ENCODE measurements around the gene CCT2. TPM values are rescaled to one million over a fixed set of nuclear protein-coding genes. Genes with fewer than 3 reads are reported as not detected.

CCT2 gene
- polyA plus RNA-seq, 2 donors: 50.5 to 96.1 TPM

DNA sequence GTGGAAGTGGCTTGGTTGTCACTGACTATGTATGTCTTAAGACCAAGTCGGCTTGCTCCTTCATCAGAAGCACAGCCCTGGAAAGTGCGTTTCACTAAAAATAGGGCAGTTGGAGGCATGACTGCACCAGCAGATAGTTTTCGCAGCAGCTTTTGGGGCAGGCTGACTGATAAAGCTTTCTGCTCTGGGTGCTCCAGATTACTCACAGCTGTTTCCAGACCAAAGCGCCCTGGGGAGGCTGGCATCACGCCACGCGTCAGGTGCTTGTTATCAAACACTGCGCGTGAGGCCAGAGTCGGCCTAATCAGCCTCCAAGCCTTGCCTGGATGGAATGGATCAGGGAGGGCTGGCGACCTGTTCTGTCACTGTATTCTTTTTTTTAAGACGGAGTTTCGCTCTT is 38.7 kb downstream of the CCT2 start:
- H3K4me3 ChIP-seq (ENCODE audit: low read depth in 1 of 2, low read length in 2 of 2): no peak overlapping the region
- H3K4me1 ChIP-seq (ENCODE audit: control insufficient read depth in 2 of 2, insufficient read depth in 2 of 2, low read length in 1 of 2): no peaks in the 10 kb centered on the region
- H3K36me3 ChIP-seq (ENCODE audit: control insufficient read depth in 2 of 2, insufficient read depth in 2 of 2, low read length in 1 of 2): no peaks in the 10 kb centered on the region
- H3K27me3 ChIP-seq (ENCODE audit: control insufficient read depth in 1 of 2, insufficient read depth in 2 of 2, low read length in 2 of 2): no peaks in the 10 kb centered on the region
- WGBS, 2 donors: 72 to 81% methylated on average over 13 of the region's 13 CpGs
- H3K27ac ChIP-seq (ENCODE audit: low read depth in 2 of 2, low read length in 1 of 2): no peak overlapping the region
- H3K9me3 ChIP-seq (ENCODE audit: control insufficient read depth in 2 of 2, insufficient read depth in 1 of 2, low read depth in 1 of 2, low read length in 1 of 2): no peaks in the 10 kb centered on the region

DNA sequence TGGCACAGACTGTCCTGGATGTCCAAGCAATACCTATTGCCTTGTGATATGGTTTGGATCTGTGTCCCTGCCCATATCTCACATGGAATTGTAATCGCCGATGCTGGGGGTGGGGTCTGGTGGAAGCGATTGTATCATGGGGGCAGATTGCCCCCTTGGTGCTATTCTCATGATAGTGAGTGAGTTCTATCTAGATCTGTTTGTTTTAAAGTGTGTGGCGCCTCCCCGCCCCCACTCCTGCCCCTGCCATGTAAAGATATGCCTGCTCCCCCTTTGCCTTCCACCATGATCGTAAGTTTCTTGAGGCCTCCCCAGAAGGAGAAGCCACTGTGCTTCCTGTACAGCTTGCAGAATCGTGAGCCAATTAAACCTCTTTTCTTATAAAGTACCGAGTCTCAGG is 42.2 kb downstream of the CCT2 start:
- no peaks in the 10 kb centered on the region for H3K9me3 ChIP-seq (ENCODE audit: control insufficient read depth in 2 of 2, insufficient read depth in 1 of 2, low read depth in 1 of 2, low read length in 1 of 2)
- H3K36me3 ChIP-seq (ENCODE audit: control insufficient read depth in 2 of 2, insufficient read depth in 2 of 2, low read length in 1 of 2): no peaks in the 10 kb centered on the region
- H3K27me3 ChIP-seq (ENCODE audit: control insufficient read depth in 1 of 2, insufficient read depth in 2 of 2, low read length in 2 of 2): no peaks in the 10 kb centered on the region
- 75 to 90% methylated on average over 8 of the region's 8 CpGs for WGBS, 2 donors
- no peak overlapping the region for H3K4me3 ChIP-seq (ENCODE audit: low read depth in 1 of 2, low read length in 2 of 2)
- no peak overlapping the region for H3K27ac ChIP-seq (ENCODE audit: low read depth in 2 of 2, low read length in 1 of 2)
- no peaks in the 10 kb centered on the region for H3K4me1 ChIP-seq (ENCODE audit: control insufficient read depth in 2 of 2, insufficient read depth in 2 of 2, low read length in 1 of 2)

DNA sequence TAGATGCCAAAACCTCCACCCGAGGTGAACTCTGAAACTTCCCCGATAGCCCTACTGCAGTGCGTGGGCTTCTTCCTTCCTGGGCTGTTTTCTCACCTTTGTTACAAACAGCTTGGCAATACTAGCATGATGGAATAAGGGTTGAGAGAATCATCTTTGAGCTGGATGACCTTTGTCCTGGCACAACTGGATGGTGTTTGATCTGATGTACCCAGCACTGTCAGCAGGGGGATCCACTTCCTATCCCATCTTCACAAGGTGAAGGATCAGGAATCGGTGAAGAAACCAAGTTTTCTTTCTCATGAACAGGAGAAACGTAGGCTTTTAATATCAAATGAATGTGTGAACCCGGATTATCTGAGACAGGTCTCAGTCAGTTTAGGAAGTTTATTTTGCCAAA is 44.9 kb downstream of the CCT2 start:
- Histone ChIP-seq H3K4me1 (ENCODE audit: control insufficient read depth in 2 of 2, insufficient read depth in 2 of 2, low read length in 1 of 2) (no peaks in the 10 kb centered on the region), H3K4me3 (ENCODE audit: low read depth in 1 of 2, low read length in 2 of 2) (no peak overlapping the region), H3K27ac (ENCODE audit: low read depth in 2 of 2, low read length in 1 of 2) (no peak overlapping the region), H3K36me3 (ENCODE audit: control insufficient read depth in 2 of 2, insufficient read depth in 2 of 2, low read length in 1 of 2) (no peaks in the 10 kb centered on the region), H3K9me3 (ENCODE audit: control insufficient read depth in 2 of 2, insufficient read depth in 1 of 2, low read depth in 1 of 2, low read length in 1 of 2) (no peaks in the 10 kb centered on the region), H3K27me3 (ENCODE audit: control insufficient read depth in 1 of 2, insufficient read depth in 2 of 2, low read length in 2 of 2) (no peaks in the 10 kb centered on the region)
- WGBS, 2 donors: 74 to 85% methylated on average over 6 of the region's 6 CpGs

DNA sequence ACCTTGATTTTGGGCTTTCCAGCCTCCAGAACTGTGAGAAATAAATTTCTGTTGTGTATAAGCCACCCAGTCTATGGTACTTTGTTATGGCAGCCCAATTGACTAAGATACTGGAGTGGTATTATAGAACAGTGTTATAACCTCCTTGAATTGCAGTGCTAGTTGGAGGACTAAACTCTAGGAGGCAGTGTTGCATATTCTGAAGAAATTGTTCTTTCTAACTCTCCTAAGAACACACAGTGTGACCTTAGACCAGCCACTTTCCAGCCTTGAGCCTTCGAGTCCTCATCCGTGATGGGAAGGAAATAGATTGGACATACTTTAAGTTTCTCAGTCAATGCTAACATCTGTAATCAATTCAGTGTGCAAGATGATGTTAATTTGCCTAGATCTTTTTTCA is 47.8 kb downstream of the CCT2 start:
- Histone ChIP-seq H3K4me3 (ENCODE audit: low read depth in 1 of 2, low read length in 2 of 2) (no peak overlapping the region), H3K36me3 (ENCODE audit: control insufficient read depth in 2 of 2, insufficient read depth in 2 of 2, low read length in 1 of 2) (no peaks in the 10 kb centered on the region), H3K4me1 (ENCODE audit: control insufficient read depth in 2 of 2, insufficient read depth in 2 of 2, low read length in 1 of 2) (no peaks in the 10 kb centered on the region), H3K9me3 (ENCODE audit: control insufficient read depth in 2 of 2, insufficient read depth in 1 of 2, low read depth in 1 of 2, low read length in 1 of 2) (no peaks in the 10 kb centered on the region), H3K27me3 (ENCODE audit: control insufficient read depth in 1 of 2, insufficient read depth in 2 of 2, low read length in 2 of 2) (no peaks in the 10 kb centered on the region), H3K27ac (ENCODE audit: low read depth in 2 of 2, low read length in 1 of 2) (no peak overlapping the region)
- WGBS, 2 donors: 92 to 97% methylated on average over 2 of the region's 2 CpGs

DNA sequence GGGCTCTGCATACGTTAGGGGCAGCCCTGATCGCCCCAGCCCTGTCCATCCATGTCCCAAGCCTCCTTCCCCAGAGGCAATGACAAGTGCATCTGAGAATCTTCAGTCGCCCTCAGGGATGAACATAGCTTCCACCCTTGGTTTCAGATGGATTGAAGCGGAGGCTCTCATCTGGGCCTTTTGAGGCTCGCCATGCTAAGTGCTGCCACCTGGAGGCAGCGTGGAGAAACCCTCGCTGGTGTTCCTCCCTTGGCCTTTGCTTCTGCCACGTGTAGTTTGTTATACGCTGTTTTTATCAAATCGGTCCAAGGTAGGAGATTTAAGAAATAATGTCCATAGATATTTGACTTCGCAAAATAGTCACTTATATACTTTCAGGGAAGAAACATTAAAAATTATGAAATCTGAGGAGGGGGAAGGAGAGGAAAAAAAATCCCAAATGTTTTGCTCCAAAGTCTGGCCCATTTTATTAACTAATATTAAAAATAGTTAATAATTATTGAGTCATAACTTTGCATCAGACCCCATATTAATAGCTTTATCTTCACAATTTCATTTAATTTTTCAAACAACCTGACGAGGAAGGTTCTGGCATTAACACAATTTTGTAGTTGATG is 54.2 kb downstream of the CCT2 start:
- Histone ChIP-seq H3K9me3 (ENCODE audit: control insufficient read depth in 2 of 2, insufficient read depth in 1 of 2, low read depth in 1 of 2, low read length in 1 of 2) (no peaks in the 10 kb centered on the region), H3K27me3 (ENCODE audit: control insufficient read depth in 1 of 2, insufficient read depth in 2 of 2, low read length in 2 of 2) (no peaks in the 10 kb centered on the region), H3K27ac (ENCODE audit: low read depth in 2 of 2, low read length in 1 of 2) (no peak overlapping the region), H3K4me3 (ENCODE audit: low read depth in 1 of 2, low read length in 2 of 2) (no peak overlapping the region), H3K36me3 (ENCODE audit: control insufficient read depth in 2 of 2, insufficient read depth in 2 of 2, low read length in 1 of 2) (no peaks in the 10 kb centered on the region), H3K4me1 (ENCODE audit: control insufficient read depth in 2 of 2, insufficient read depth in 2 of 2, low read length in 1 of 2) (no peaks in the 10 kb centered on the region)
- 28 to 31% methylated on average over 12 of the region's 12 CpGs for WGBS, 2 donors

DNA sequence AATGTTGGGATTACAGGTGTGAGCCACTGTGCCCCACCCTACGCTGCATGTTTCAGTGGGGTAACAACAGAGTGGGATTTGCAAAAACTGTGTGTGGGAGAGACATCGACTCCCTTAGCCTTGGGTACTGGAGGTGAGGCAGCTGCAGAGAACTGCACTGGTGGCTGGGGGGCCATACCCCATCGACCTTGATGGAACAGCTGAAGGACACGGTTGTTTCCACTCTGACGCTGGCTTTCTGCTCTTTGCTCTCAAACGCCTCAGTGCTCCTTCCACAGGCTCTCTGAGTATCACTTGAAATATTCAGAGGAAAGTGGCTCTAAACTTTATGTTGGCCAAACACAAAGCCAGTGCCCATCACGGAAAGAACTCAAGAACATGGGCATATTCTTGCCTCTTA is 56.3 kb downstream of the CCT2 start:
- no peaks in the 10 kb centered on the region for H3K36me3 ChIP-seq (ENCODE audit: control insufficient read depth in 2 of 2, insufficient read depth in 2 of 2, low read length in 1 of 2)
- WGBS, 2 donors: 88 to 90% methylated on average over 7 of the region's 7 CpGs

DNA sequence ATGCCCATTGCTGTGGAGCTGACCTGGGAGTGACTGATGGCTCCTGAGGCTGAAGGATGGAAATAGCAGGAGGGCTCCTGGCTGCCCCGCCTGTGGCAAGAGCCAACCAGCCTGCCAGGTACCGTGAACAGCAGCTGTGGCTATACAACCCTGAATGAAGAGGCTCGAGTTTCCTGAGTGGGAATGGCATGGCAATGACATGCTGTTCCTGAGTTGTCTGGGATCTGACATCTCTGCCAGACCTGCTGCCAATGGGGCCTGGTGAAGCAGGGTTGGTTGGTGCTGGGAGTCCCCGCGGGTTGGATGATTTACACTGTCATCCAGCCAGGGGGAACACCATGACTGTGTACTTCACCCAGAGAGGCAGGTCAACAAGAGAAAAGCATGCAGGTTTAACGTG is 57.3 kb downstream of the CCT2 start:
- 78 to 86% methylated on average over 6 of the region's 6 CpGs for WGBS, 2 donors
- H3K4me1 ChIP-seq (ENCODE audit: control insufficient read depth in 2 of 2, insufficient read depth in 2 of 2, low read length in 1 of 2): no peaks in the 10 kb centered on the region
- no peaks in the 10 kb centered on the region for H3K27me3 ChIP-seq (ENCODE audit: control insufficient read depth in 1 of 2, insufficient read depth in 2 of 2, low read length in 2 of 2)
- H3K27ac ChIP-seq (ENCODE audit: low read depth in 2 of 2, low read length in 1 of 2): no peak overlapping the region
- H3K9me3 ChIP-seq (ENCODE audit: control insufficient read depth in 2 of 2, insufficient read depth in 1 of 2, low read depth in 1 of 2, low read length in 1 of 2): no peaks in the 10 kb centered on the region
- H3K4me3 ChIP-seq (ENCODE audit: low read depth in 1 of 2, low read length in 2 of 2): no peak overlapping the region
- H3K36me3 ChIP-seq (ENCODE audit: control insufficient read depth in 2 of 2, insufficient read depth in 2 of 2, low read length in 1 of 2): no peaks in the 10 kb centered on the region

More for the DNA sequence above, 56.3 kb downstream of the CCT2 start:
- Histone ChIP-seq H3K27ac (ENCODE audit: low read depth in 2 of 2, low read length in 1 of 2) (no peak overlapping the region), H3K4me1 (ENCODE audit: control insufficient read depth in 2 of 2, insufficient read depth in 2 of 2, low read length in 1 of 2) (no peaks in the 10 kb centered on the region), H3K4me3 (ENCODE audit: low read depth in 1 of 2, low read length in 2 of 2) (no peak overlapping the region), H3K9me3 (ENCODE audit: control insufficient read depth in 2 of 2, insufficient read depth in 1 of 2, low read depth in 1 of 2, low read length in 1 of 2) (no peaks in the 10 kb centered on the region), H3K27me3 (ENCODE audit: control insufficient read depth in 1 of 2, insufficient read depth in 2 of 2, low read length in 2 of 2) (no peaks in the 10 kb centered on the region)

DNA sequence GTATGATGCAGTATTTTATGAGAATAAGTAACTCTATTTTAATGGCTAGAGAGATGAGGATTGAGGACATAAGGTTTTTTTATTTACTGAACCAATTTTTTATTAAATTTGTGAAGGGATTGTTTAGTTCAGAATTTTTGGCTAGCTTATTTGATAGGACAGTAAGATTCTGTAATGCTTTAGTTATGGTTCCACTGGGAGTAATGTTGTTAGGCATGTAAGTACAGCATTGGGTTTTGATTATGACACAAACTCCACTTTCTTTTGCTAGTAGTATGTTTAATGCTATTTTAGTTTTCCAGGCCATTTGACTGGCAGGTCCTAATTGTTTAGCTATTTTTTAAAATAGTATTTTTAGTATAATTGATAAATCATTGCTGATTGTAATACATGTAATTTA is 59.3 kb downstream of the CCT2 start:
- Histone ChIP-seq H3K4me1 (ENCODE audit: control insufficient read depth in 2 of 2, insufficient read depth in 2 of 2, low read length in 1 of 2) (no peaks in the 10 kb centered on the region), H3K27ac (ENCODE audit: low read depth in 2 of 2, low read length in 1 of 2) (no peak overlapping the region), H3K36me3 (ENCODE audit: control insufficient read depth in 2 of 2, insufficient read depth in 2 of 2, low read length in 1 of 2) (no peaks in the 10 kb centered on the region), H3K4me3 (ENCODE audit: low read depth in 1 of 2, low read length in 2 of 2) (no peak overlapping the region), H3K9me3 (ENCODE audit: control insufficient read depth in 2 of 2, insufficient read depth in 1 of 2, low read depth in 1 of 2, low read length in 1 of 2) (no peaks in the 10 kb centered on the region), H3K27me3 (ENCODE audit: control insufficient read depth in 1 of 2, insufficient read depth in 2 of 2, low read length in 2 of 2) (no peaks in the 10 kb centered on the region)

DNA sequence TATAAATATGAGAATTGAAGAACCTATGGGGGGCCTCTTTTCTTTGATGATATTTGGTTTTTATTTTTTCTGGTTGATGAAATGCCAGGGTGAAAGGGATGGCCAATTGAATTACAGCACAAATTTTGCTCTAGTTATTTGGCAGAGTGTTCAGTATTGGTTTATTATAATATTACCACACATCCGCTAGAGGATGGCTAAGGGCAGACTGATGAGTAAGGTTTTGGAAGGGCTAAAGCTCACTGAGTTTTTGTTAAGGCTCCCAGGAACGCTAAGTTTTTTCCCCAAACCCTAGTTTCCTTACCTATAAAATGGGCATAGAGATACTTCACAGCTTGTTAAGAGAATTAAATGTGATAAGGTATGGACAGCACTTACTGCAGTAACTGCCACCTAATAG is 59.8 kb downstream of the CCT2 start:
- Histone ChIP-seq H3K27me3 (ENCODE audit: control insufficient read depth in 1 of 2, insufficient read depth in 2 of 2, low read length in 2 of 2) (no peaks in the 10 kb centered on the region), H3K36me3 (ENCODE audit: control insufficient read depth in 2 of 2, insufficient read depth in 2 of 2, low read length in 1 of 2) (no peaks in the 10 kb centered on the region), H3K27ac (ENCODE audit: low read depth in 2 of 2, low read length in 1 of 2) (no peak overlapping the region), H3K4me1 (ENCODE audit: control insufficient read depth in 2 of 2, insufficient read depth in 2 of 2, low read length in 1 of 2) (no peaks in the 10 kb centered on the region), H3K4me3 (ENCODE audit: low read depth in 1 of 2, low read length in 2 of 2) (no peak overlapping the region), H3K9me3 (ENCODE audit: control insufficient read depth in 2 of 2, insufficient read depth in 1 of 2, low read depth in 1 of 2, low read length in 1 of 2) (no peaks in the 10 kb centered on the region)
- WGBS, 2 donors: 83 to 87% methylated on average over 2 of the region's 2 CpGs

DNA sequence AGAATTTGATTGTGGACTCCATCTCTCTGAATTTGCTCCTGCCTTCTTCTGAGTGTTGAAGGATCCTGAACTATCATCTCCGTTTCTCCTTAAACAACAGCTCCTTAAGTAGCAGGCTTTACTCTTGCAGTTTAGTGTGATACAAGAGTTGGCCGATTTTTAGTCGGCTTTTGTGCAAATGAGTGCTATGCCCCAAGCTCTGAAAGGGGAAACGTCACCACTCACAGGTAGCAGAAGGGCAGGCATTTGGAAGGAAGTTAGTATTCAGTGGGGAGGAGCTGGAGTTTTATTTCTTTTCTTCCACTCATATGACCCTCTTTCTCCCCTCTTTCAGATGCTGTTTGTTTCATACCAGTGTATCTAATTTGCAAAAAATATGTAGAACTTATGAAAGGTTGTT is 61.9 kb downstream of the CCT2 start:
- Histone ChIP-seq H3K36me3 (ENCODE audit: control insufficient read depth in 2 of 2, insufficient read depth in 2 of 2, low read length in 1 of 2) (no peaks in the 10 kb centered on the region), H3K4me1 (ENCODE audit: control insufficient read depth in 2 of 2, insufficient read depth in 2 of 2, low read length in 1 of 2) (no peaks in the 10 kb centered on the region), H3K27me3 (ENCODE audit: control insufficient read depth in 1 of 2, insufficient read depth in 2 of 2, low read length in 2 of 2) (no peaks in the 10 kb centered on the region), H3K27ac (ENCODE audit: low read depth in 2 of 2, low read length in 1 of 2) (no peak overlapping the region), H3K9me3 (ENCODE audit: control insufficient read depth in 2 of 2, insufficient read depth in 1 of 2, low read depth in 1 of 2, low read length in 1 of 2) (no peaks in the 10 kb centered on the region), H3K4me3 (ENCODE audit: low read depth in 1 of 2, low read length in 2 of 2) (no peak overlapping the region)
- WGBS, 2 donors: 67 to 73% methylated on average over 4 of the region's 4 CpGs
